Tibial artery (tissue), 4 donors: Measurements from ENCODE around the gene LENEP.

Experiments
- DNase-seq, 2 donors: peaks; one replicate each; pipeline ENCODE4 v3.0.0-alpha.2; 2019
- H3K27ac ChIP-seq, 2 donors: fragments of 200-600 bp; sonication (generic) in 1 of 2; 1 replicate in 1 of 2; 2 replicates in 1 of 2; pipeline ENCODE4 v1.5.1; 2018 to 2019; ENCODE audit warnings: mild to moderate bottlenecking in 1 of 2
- H3K27me3 ChIP-seq, 2 donors: fragments of 200-600 bp; sonication (generic) in 1 of 2; one replicate each; pipeline versions ENCODE4 v1.5.1 to v1.6.0; 2016 to 2019
- H3K36me3 ChIP-seq, 3 donors: fragments of 200-600 bp; sonication (generic) in 2 of 3; one replicate each; pipeline ENCODE4 v1.5.1; 2016 to 2019; ENCODE audit warnings: mild to moderate bottlenecking in 2 of 3
- H3K4me1 ChIP-seq, 4 donors: fragments of 200-600 bp; sonication (generic) in 2 of 4; 1 replicate in 3 of 4; 2 replicates in 1 of 4; pipeline ENCODE4 v1.5.1; 2016 to 2019
- H3K4me3 ChIP-seq, 2 donors: fragments of 200-600 bp; sonication (generic) in 1 of 2; 1 replicate in 1 of 2; 2 replicates in 1 of 2; pipeline ENCODE4 v1.5.1; 2018 to 2019; ENCODE audit warnings: mild to moderate bottlenecking in 2 of 2
- H3K9me3 ChIP-seq, 3 donors: fragments of 200-600 bp; sonication (generic) in 1 of 3; one replicate each; pipeline ENCODE4 v1.5.1; 2016 to 2019
- intact Hi-C: fragments of 100-400 bp; cut with DNase I; formaldehyde crosslinking; loops from one replicate; pipeline ENCODE4 v1.15.0; 2023; ENCODE audit warnings: low total_unique reads
- TF ChIP-seq, protein P1 (sequence below), 2 experiments: fragments of 200-600 bp in 1 of 2; fragments of 450-650 bp in 1 of 2; IDR thresholded peaks; one replicate each; pipeline ENCODE4 v1.5.1; 2017 to 2019; ENCODE audit warnings: antibody characterized with exemption in 2 of 2, mild to moderate bottlenecking in 1 of 2, moderate library complexity in 1 of 2

LENEP gene

DNA sequence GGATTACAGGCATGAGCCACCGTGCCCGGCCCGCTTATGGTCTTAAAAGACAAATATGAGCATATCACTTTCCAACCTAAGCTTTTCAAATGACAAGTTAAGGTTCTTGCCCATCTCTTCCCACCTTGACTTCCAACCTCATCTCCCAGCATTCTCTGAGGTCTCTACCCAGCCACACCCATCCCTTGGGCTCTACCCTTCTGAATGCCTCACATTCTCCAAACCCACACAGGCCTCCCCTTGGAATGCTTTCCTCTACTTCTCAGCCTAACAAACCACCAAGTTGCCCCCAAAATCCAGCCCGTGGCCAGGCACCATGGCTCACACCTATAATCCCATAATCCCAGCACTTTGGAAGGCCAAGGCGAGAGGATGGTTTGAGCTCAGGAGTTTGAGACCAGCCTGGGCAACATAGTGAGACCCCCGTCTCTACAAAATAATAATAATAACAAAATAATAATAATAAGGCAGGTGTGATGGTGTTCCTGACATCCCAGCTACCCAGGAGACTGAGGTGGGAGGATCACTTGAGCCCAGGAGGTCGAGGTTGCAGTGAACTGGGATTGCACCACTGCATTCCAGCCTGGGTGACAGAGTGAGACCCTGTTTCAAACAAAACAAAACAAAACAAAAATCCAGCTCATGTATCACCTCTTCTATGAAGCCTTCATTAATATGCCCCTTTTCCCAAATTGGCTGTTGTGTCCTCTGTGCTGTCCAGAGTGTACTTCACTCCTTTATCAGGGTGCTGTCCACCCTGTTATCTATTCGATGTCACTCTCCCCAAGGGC, 28.9 kb downstream of the LENEP start:
- Histone ChIP-seq H3K4me3 (no peak overlapping the region), H3K4me1 (peaks cover 0 to 13% (median 9%) of the 10 kb centered on the region in 4 donors), H3K36me3 (no peaks in the 10 kb centered on the region), H3K27ac (no peak overlapping the region), H3K9me3 (no peaks in the 10 kb centered on the region), H3K27me3 (no peaks in the 10 kb centered on the region)
- no peak for DNase-seq
- intact Hi-C loops = no loop called here
- TF ChIP-seq, protein P1, sequence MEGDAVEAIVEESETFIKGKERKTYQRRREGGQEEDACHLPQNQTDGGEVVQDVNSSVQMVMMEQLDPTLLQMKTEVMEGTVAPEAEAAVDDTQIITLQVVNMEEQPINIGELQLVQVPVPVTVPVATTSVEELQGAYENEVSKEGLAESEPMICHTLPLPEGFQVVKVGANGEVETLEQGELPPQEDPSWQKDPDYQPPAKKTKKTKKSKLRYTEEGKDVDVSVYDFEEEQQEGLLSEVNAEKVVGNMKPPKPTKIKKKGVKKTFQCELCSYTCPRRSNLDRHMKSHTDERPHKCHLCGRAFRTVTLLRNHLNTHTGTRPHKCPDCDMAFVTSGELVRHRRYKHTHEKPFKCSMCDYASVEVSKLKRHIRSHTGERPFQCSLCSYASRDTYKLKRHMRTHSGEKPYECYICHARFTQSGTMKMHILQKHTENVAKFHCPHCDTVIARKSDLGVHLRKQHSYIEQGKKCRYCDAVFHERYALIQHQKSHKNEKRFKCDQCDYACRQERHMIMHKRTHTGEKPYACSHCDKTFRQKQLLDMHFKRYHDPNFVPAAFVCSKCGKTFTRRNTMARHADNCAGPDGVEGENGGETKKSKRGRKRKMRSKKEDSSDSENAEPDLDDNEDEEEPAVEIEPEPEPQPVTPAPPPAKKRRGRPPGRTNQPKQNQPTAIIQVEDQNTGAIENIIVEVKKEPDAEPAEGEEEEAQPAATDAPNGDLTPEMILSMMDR (IDR thresholded peaks at IDR 0.05) = no peak

DNA sequence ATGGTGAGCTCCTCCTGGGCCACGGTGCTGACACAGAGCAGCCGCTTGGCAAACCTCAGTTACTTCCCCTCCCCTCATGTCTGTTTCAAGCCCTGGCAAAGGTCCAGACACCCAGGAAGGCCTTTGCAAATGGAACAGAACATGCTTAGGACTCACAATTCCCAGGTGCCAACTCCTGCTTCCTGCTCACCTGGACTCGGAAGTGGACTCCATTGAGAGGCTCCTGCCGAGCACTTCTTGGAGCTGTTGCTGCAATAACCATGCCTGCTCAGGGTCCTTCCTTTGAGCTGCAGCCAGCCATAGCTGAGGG, 29.5 kb downstream of the LENEP start:
- intact Hi-C loops = no loop called here
- Histone ChIP-seq H3K9me3 (no peaks in the 10 kb centered on the region), H3K4me3 (no peak overlapping the region), H3K27ac (no peak overlapping the region), H3K27me3 (no peaks in the 10 kb centered on the region), H3K4me1 (peaks cover 0 to 7% (median 4%) of the 10 kb centered on the region in 4 donors), H3K36me3 (no peaks in the 10 kb centered on the region)
- no peak for DNase-seq
- TF ChIP-seq, protein P1 (IDR thresholded peaks at IDR 0.05) = no peak

DNA sequence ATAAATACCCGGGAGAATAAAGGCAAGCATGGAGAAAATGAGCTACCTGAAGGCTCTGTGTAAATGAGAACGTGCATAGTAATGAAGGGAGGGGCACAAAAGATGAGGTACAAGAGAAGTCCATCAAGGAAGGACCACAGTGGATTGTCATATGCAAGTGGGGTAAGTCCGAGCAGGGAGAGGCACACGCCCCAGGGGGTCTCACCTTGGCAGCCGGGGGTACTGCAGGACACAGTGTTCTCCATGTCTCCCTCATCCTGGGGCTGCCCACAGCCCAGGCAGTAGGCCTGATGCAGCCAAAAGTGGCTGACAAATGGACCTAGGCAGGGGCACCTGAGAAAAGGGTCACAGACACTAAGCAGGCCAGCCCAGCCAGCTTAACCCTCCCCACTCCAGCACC, 30.2 kb downstream of the LENEP start:
- H3K4me1 ChIP-seq = no peaks in the 10 kb centered on the region
- no peak for DNase-seq
- no peak overlapping the region for H3K27ac ChIP-seq
- intact Hi-C loops = no loop called here
- no peaks in the 10 kb centered on the region for H3K27me3 ChIP-seq
- H3K4me3 ChIP-seq = no peak overlapping the region
- TF ChIP-seq, protein P1 (IDR thresholded peaks at IDR 0.05) = no peak
- H3K9me3 ChIP-seq = no peaks in the 10 kb centered on the region
- no peaks in the 10 kb centered on the region for H3K36me3 ChIP-seq

DNA sequence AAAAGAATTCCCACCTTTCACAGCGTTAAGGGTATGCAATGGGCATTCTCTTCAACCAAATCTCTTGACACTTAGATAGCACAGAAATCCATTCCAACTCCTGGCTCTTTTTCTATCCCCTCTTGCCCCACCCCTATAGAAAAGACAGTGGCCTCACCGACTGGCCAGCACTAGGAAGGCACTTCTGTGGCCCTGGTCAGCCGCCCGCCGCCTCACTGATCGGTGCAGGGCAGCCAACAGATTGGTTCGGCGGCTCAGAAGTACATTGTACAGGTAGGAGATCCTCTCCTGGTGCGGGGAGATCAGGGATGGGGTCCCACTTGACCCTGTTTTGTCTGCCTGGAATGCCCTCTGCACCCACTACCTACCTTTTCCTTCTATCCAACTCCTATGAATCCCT, 30.9 kb downstream of the LENEP start:
- H3K27me3 ChIP-seq = no peaks in the 10 kb centered on the region
- intact Hi-C loops = no loop called here
- H3K27ac ChIP-seq = no peak overlapping the region
- TF ChIP-seq, protein P1 (IDR thresholded peaks at IDR 0.05) = no peak
- H3K4me3 ChIP-seq = no peak overlapping the region
- H3K9me3 ChIP-seq = no peaks in the 10 kb centered on the region
- H3K4me1 ChIP-seq = no peaks in the 10 kb centered on the region
- DNase-seq = no peak
- no peaks in the 10 kb centered on the region for H3K36me3 ChIP-seq

DNA sequence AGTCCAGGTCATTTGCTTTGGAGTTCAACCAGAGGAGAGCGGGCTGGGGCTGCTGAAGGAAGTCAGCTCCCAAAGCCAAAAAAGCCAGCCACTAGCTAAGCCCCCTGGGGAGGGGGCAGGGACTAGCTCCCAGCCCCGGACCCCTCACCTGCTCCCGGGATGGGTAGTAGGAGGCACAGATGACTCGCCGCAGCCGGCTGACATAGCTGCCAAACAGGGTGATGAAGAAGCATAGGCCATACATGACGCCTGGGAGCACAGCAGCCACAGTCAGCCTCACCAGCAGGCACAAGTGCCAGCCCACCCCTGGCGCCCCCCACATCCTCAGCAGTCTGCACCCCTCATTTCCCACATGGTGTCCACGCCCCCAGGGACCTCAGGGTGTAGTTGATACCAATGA, 32.8 kb downstream of the LENEP start:
- H3K9me3 ChIP-seq = no peaks in the 10 kb centered on the region
- H3K27me3 ChIP-seq = no peaks in the 10 kb centered on the region
- H3K4me1 ChIP-seq = no peaks in the 10 kb centered on the region
- H3K4me3 ChIP-seq = no peak overlapping the region
- no peak overlapping the region for H3K27ac ChIP-seq
- TF ChIP-seq, protein P1 (IDR thresholded peaks at IDR 0.05) = no peak
- intact Hi-C loops = no loop called here
- no peaks in the 10 kb centered on the region for H3K36me3 ChIP-seq
- no peak for DNase-seq

DNA sequence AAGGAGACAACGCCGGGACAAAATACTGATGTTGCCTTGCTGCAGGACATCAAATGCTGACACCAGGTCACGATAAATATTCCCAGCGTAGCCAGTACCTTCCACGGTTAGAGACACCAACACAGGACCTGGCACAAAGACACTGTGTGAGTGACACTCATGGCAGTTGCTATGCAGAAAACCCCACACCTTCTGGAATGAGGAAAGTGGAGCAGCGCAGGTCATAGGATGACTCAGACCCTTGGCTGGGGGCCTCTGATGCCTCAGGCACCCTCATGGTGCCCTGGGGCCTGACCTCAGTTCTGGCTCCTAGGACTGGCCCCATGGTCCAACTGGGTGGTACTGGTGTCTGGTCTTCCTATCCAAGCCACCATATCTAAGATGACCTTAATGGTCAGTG, 33.2 kb downstream of the LENEP start:
- Histone ChIP-seq H3K27me3 (no peaks in the 10 kb centered on the region), H3K27ac (no peak overlapping the region), H3K36me3 (no peaks in the 10 kb centered on the region), H3K4me3 (no peak overlapping the region), H3K4me1 (no peaks in the 10 kb centered on the region), H3K9me3 (no peaks in the 10 kb centered on the region)
- DNase-seq = no peak
- intact Hi-C loops = no loop called here
- TF ChIP-seq, protein P1 (IDR thresholded peaks at IDR 0.05) = no peak
